Stimulated activated CD4-positive, alpha-beta T cell treated with anti-CD3 and anti-CD28 coated beads, Interleukin-4, amount 100 ng/mL, for 4 hours (primary cell): ENCODE results near the gene DLL1.

Experiments
- DNase-seq, 2 experiments: peaks; one replicate each; pipeline ENCODE4 v3.0.0-alpha.2; 2020

Gene DLL1

DNA sequence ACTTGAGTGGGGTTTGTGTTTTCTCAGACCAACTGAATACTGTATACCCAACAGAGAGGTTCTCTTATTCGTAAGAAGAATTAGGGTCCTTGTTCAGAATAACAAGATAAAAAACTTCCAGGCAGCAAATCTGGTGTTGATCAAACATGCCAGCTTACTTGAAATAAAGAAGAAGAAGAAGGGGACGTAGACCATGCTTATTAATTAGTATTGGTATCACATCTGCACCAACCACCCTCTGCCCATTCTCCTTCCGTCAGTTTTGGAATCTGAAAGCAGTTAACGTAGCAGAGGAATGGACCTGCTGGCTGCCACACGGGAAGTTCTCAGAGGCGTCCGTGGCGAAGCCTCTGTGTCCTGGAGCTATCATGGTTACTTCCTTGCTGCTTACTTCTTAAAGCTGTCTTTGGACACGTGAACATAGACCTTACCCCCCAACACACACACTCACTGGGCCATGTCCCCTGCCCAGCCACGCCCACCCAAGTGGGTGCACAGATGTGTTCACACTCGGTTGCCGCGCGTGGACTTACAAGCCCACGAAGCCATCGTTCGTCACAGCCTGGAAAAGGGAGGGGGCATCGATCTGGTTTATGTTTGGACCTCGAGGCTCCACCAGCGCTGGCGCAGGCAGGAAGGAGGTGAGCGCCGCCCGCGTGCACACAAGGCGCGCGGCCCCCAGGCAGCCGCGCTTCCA, 4.1 kb upstream of the DLL1 start:
- peak in 1 of 2 experiments; percentile 23 for DNase-seq

DNA sequence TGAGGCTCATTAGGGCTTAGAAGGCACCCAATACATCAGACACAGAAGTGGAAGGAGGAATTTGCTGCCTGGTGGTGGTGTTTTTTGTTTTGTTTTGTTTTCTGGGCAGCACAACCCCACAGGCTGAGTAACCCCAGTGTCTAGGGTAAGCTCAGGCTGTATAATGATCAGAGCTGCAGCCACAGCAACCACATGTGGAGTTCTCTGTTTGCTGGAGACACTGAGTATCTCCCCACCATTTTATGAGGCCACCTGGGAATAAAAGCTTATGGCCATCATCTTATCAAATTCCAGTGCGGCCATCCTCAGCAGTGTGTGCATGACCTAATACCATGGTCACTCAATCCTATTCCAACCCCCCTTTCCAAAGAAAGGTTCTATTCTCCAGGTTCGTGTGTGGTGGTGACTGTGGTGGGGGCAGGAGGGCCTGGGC, 3.4 kb upstream of the DLL1 start:
- DNase-seq, result no peak

DNA sequence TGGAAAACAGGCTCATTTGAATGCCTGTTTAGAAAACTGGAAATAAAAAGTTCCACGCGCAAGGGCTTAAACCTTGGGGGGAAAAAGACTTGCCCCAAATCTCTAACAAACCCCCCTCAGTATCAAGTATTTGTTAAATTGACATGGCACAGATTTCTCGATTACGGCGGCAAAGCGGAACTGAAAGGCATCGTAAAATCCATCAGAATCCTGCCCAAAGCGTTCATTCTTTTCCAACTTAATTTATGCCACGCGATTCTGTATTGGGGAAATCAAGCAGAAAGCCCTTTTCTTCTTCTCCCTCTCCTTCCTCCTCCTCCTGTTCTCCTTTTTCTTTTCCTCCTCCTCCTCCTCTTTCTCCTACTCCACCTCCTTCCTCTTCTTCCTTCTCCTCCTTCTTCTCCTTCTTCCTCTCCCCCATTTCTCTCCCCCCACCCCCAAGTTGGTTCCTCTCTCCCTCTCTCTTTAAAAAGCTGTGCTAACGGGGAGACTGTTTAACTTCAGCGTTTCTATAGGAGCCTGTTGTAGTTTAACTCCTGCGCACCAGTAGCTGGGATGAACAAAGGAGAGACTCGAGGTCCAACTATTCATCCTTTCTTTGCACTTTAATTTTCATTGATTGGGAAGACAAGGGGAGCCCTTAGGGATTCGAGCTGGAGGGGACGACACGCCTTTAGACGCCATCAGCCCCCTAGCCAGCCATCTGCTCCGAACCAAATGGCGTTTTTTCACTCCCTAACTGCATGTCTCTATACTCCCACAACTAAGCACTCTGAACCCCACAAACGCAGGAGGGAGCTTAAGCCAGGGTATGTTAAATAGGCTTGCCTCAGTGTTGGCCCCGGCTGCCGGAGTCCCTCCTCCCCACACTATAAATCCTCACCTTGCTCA, 2.7 kb upstream of the DLL1 start:
- DNase-seq, result no peak

DNA sequence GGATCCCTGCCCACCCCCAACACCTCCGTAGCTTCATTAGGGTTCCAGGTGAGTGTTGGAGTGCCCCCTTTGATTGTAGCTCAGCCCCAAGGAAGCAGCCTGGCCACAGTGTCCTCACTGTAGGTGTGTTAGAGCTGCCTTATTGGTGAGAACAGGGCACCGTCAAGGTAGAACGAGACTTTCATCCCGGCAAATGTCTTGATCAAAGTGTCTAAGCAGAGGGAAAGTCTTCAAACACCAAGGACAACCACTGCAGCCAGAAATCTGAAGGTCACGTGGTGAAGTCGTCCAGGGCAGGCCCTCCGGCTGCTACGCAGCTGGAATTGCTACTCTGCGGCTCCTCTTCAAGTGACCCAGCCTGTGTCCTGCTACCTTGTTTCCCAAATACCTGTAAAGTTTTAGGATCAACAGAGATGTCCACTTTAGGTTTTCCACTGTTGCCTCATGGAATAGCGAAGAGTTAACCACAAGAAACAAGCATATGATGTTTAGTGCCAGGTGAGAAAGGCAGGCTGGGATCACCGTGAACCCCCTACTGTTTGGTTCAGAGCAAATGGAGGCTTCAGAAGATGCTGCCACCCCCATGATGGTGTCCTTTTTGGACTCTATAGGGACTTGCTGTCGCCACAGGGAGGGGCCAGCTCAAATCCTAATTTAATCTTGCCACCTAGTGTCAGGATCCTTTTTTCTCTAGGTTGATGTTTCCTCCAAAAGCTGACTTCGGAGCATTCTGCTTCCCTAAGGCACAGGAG, 1.7 kb upstream of the DLL1 start:
- no peak for DNase-seq

DNA sequence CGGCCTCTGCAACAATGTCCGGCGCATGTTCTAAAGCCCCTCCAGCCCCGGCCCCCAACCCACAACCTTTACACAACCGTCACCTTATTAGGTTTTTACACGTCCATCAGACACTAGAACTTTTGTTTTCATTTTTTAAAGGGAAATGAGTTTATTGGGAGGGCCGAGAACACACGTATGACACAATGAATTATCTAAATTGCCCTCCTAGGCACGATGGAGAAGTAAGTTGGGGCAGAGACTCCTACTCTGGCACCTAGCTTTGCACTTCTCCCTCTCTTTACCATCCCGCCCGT, 1.2 kb upstream of the DLL1 start:
- no peak for DNase-seq

DNA sequence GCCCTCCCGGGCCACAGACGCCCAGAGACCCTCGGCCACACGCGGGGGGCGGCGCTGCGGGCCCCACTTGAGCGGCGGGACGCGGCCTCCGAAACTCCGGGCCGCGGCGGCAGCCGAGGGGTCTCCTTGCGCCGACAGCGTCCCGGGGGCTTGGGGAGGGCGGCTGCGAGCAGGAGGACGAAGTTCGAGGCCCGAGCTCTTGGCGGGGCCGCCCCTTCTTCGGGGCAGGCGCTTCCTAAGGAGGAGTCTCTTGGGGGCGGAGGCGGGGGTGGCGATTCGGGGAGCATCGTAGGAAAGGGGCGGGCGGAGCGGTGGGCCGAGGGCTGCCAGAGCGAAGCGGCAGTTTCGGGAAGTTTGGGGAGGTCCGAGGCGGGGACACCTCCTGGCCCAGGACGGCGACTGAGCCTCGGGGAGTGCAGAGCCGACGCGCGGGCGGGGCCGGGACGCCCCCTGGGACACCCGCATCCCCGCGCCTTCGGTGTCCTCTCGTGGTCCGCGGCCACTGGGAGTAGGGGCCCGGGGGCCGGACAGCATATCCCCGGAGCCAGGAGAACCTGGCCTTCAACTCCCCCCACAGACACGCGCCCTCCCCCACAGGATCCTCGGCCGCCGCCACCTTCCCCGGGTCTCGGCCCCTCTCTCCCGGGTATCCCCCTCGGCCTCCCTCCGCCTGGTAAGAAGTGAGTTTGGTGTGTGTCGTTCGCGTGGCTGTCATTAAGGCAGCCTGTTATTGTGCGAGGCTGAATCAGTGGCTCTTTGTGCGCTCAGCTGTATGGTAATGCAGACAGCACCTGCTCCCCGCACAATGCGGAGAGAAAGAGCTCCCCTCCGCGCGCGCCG, 613 bp upstream of the DLL1 start:
- peak; percentile 30 to 54 for DNase-seq

DNA sequence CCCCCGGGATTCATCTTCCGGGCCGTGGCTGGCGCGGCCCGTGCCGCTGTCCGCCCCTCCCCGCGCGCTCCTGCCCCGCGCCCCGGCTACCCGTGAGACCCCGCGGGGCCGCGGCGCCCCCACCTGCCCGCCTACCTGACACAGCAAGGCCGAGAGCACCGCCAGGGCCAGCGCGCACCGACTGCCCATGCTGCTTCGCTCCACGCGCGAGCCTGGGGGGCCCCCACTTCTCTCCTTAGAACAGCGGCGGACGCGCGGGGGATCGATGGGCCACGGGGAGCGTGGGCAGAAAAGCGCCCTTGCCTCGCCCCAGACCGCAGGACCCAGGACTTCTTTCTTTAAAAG, 955 bp downstream of the DLL1 start:
- DNase-seq, result no peak

DNA sequence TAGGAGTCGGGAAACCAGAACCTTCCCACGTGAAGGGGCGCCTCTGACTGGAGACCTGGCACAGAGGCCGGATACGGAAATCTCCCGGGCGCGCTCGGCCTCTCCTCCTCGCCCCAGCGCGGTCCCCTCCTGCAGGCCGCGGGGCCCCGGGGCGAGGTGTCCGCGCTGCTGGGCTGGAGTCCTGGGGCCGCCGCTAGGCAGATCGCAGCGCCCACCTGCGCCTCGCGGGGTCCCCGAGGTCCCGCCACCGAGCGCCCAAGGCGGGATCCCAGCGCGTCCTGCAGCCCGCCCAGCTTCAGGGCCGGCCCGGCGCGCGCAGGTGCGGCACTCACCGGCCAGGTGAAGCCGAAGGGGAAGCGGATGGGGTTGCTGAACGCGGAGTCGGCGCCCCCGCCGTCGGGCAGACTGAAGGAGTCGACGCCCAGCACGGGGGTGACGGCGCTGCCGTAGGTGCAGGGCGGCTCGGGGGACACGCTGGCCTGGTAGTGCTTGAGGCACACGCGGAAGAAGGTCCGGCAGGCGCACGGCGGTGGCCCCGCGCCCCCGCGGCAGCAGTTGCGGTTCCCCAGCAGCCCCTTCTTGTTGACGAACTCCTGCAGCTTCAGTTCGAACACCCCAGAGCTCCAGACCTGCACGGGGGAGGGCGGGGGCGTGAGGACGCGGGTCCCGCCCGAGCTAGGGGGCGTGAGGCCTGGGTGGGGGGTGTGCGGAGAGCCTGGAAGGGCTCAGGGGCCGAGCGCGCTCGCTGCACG, 1.5 kb downstream of the DLL1 start:
- peak in 1 of 2 experiments; percentile 30 for DNase-seq

DNA sequence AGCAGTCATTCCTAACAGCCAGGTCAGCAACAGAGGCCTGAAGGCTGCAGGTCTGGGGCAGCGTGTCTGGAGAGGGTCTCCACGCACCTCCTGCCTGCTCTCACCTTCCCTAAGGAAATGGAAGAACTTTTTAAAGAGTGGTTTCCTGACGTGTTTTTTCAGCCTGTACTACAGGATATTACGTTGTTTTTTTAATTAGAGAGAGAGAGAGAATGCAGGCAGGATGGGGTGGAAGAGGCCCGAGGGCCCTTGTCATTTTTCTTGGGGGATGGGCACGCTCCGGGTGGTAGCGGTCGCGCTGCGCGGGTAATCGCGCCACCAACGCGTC, 2.1 kb downstream of the DLL1 start:
- DNase-seq, result no peak

GRCh38 chr6:170288091-170288631, 2.7 kb downstream of the DLL1 start:
- no peak for DNase-seq

GRCh38 chr6:170287371-170287876, 3.5 kb downstream of the DLL1 start:
- DNase-seq, result no peak

DNA sequence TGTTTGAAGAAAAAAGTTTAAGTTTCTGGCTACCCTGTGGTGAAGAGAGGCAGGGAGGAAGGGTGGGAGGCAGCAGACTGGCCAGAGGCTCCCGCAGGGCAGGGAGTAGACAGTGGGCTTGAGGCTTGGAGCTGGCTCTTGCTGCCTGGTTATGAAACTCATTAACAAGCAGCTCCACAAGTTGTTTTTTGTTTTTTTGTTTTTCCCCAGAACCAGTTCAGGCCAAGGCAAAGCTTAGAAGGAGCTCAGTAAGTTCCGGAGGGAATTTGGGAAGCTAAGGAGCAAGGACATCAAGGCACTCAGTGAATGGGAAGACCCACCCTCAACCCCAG, 4.0 kb downstream of the DLL1 start:
- DNase-seq, result no peak

GRCh38 chr6:170286246-170286933, 4.5 kb downstream of the DLL1 start:
- DNase-seq, result no peak

- DNase-seq, result no peak
Observed at GRCh38 chr6:170285482-170285881, 5.4 kb downstream of the DLL1 start.

DNA sequence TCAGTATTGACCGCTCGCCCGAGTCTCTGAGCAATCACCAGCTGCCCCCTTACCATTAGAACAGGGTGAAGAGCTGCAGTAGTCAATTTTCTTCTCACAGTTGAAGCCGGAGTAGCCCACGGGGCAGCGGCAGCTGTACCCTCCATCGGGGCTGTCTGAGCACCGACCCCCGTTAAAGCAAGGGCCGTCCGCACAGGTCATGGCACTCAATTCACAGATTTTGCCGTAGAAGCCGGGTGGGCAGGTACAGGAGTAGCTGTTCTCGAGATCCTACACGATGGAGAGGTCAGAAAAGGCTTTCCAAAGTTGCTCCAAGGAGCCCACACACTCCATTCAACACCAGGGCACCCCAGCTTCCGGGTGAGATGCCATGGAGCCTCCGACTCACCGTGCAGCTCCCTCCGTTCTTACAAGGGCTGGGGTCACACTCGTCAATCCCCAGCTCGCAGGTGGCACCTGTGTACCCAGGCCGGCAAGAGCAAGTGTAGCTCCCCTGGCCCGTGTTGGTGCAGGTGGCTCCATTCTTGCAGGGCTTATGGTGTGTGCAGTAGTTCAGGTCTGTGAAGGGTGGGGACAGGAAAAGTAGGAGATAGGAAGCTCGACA, 5.9 kb downstream of the DLL1 start:
- DNase-seq, result no peak

- DNase-seq, result no peak
Observed at GRCh38 chr6:170284126-170284773, 6.6 kb downstream of the DLL1 start.

GRCh38 chr6:170283212-170284081, 7.4 kb downstream of the DLL1 start:
- DNase-seq, result no peak

DNA sequence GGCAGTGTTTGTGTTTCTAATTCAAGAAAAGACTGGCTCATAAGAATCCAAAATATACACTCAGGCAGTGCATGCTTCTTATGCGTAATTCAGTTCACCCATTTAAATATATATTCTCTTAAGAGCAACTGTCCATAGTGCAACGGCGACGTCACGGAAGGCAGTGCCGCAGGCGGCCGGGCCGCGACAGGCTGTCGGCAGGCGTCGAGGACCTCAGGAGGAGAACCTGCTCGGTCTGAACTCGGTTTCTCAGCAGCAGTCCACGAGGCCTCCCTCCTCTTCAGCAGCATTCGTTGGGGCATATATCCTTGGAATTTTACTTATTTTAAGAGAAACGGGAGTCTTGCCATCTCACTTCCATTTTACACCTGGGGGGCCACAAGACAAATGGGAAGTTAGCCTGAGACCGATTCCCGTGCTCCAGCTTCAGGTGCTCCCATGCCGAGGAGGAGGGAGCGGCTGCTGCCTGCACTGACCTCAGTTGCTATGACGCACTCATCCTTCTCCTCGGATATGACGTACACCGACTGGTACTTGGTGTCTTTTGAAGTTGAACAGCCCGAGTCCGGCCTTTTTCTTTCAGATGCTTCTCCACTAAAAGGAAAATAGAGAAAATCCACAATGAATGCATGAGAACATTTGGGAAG, 8.2 kb downstream of the DLL1 start:
- DNase-seq, result no peak
